A549 (cell line): Measurements from ENCODE around the gene MCOLN1. TPM values are rescaled to one million over a fixed set of nuclear protein-coding genes. Genes with fewer than 3 reads are reported as not detected.

ENCODE experiments used
- ATAC-seq, 2 experiments: fragments of 200-7000 bp in 1 of 2; fragments of >200 bp in 1 of 2; cut with Nextera tagmentation in 1 of 2; cut with Tn5 transposase in 1 of 2; 3 replicates each; pipeline versions ENCODE4 v1.8.0 to v1.9.1; 2018 to 2020; ENCODE audit warnings: mild to moderate bottlenecking in 1 of 2, moderate library complexity in 1 of 2
- CTCF ChIA-PET: fragments of 300-600 bp; sonication (Branson Sonifier 250); formaldehyde crosslinking; extraction: SDS; loops from one replicate; lab custom pipeline; 2021; ENCODE audit warnings: antibody characterized with exemption, inconsistent platforms; lab: Yijun Ruan, JAX
- POLR2A ChIA-PET: fragments of 350-600 bp; formaldehyde crosslinking; extraction: SDS; loops from one replicate; lab custom pipeline; 2021; ENCODE audit warnings: antibody characterized with exemption, inconsistent platforms; lab: Yijun Ruan, JAX
- DNase-seq, 2 experiments: peaks; one replicate each; pipeline versions ENCODE4 v3.0.0 to v3.0.0-alpha.2; 2011 to 2016; ENCODE audit warnings: low read depth in 1 of 2, low spot score in 1 of 2
- FAIRE-seq: peaks from 2 replicates; lab custom pipeline; 2011; peaks lifted over from hg19 to GRCh38; lab: Jason Lieb, UNC
- H3K27ac ChIP-seq, 2 experiments: fragments of >200 bp; sonication (Bioruptor Twin); formaldehyde crosslinking; 3 replicates each; pipeline ENCODE4 v1.5.1; 2016 to 2017
- H3K4me1 ChIP-seq: fragments of >200 bp; sonication (Bioruptor Twin); formaldehyde crosslinking; 3 replicates; pipeline ENCODE4 v1.6.1; 2016
- H3K4me2 ChIP-seq: fragments of >200 bp; sonication (Bioruptor Twin); formaldehyde crosslinking; 3 replicates; pipeline ENCODE4 v1.6.1; 2016
- H3K4me3 ChIP-seq: fragments of >200 bp; sonication (Bioruptor Twin); formaldehyde crosslinking; 3 replicates; pipeline ENCODE4 v1.5.1; 2016
- H3K9me3 ChIP-seq: fragments of >200 bp; sonication (Bioruptor Twin); formaldehyde crosslinking; 3 replicates; pipeline ENCODE4 v1.6.1; 2016
- BCL3 ChIP-seq: fragments of >200 bp; sonication (Bioruptor Twin); formaldehyde crosslinking; IDR thresholded peaks from 3 replicates; pipeline ENCODE4 v1.6.1; 2016
- CEBPB ChIP-seq, 2 experiments: fragments of >200 bp in 1 of 2; sonication (Bioruptor Twin) in 1 of 2; formaldehyde crosslinking in 1 of 2; IDR thresholded peaks; 2 replicates each; pipeline ENCODE4 v1.6.1; 2012 to 2016
- CHD4 ChIP-seq: fragments of 200-600 bp; sonication (generic); IDR thresholded peaks from 2 replicates; pipeline ENCODE4 v1.6.1; 2016; ENCODE audit warnings: antibody characterized with exemption, mild to moderate bottlenecking, borderline replicate concordance
- EHMT2 ChIP-seq: fragments of 200-600 bp; sonication (generic); IDR thresholded peaks from 2 replicates; pipeline ENCODE4 v1.6.1; 2016; ENCODE audit warnings: antibody characterized with exemption, low read depth, mild to moderate bottlenecking, moderate library complexity
- EP300 ChIP-seq, 2 experiments: fragments of >200 bp; sonication (Bioruptor Twin); formaldehyde crosslinking; IDR thresholded peaks; 2 replicates in 1 of 2; 3 replicates in 1 of 2; pipeline ENCODE4 v1.6.1; 2016 to 2017
- ESRRA ChIP-seq: fragments of 150-350 bp; IDR thresholded peaks from 2 replicates; pipeline ENCODE4 v1.6.1; 2014; ENCODE audit warnings: mild to moderate bottlenecking, low read length, borderline replicate concordance
- HEYL ChIP-seq: fragments of 250-450 bp; sonication (Bioruptor Pico); IDR thresholded peaks from 2 replicates; pipeline ENCODE4 v1.8.0; 2021; ENCODE audit warnings: mild to moderate bottlenecking, moderate library complexity
- HOXA7 ChIP-seq: fragments of 250-450 bp; sonication (Bioruptor Pico); IDR thresholded peaks from 2 replicates; pipeline ENCODE4 v1.5.0; 2020; ENCODE audit warnings: mild to moderate bottlenecking, moderate library complexity
- HOXB13 ChIP-seq: fragments of 250-450 bp; sonication (Bioruptor Pico); IDR thresholded peaks from 2 replicates; pipeline ENCODE4 v1.5.0; 2020; ENCODE audit warnings: low read depth, mild to moderate bottlenecking, moderate library complexity
- JUN ChIP-seq, 2 experiments: fragments of >200 bp; sonication (Bioruptor Twin); formaldehyde crosslinking; IDR thresholded peaks; 2 replicates in 1 of 2; 3 replicates in 1 of 2; pipeline ENCODE4 v1.6.1; 2016 to 2017
- JUNB ChIP-seq: fragments of >200 bp; sonication (Bioruptor Twin); formaldehyde crosslinking; IDR thresholded peaks from 2 replicates; pipeline ENCODE4 v1.6.1; 2016
- KDM1A ChIP-seq: fragments of 200-600 bp; sonication (generic); IDR thresholded peaks from 2 replicates; pipeline ENCODE4 v1.6.1; 2016; ENCODE audit warnings: low read depth, mild to moderate bottlenecking
- MAZ ChIP-seq: fragments of 150-350 bp; IDR thresholded peaks from 2 replicates; pipeline ENCODE4 v1.6.1; 2014; ENCODE audit warnings: antibody characterized with exemption, low read depth, low read length, borderline replicate concordance
- NFE2L2 ChIP-seq: fragments of 150-350 bp; conservative IDR thresholded peaks from 2 replicates; pipeline ENCODE4 v1.6.1; 2014; ENCODE audit warnings: low read length
- NR3C1 ChIP-seq: fragments of >200 bp; sonication (Bioruptor Twin); formaldehyde crosslinking; IDR thresholded peaks from 3 replicates; pipeline ENCODE4 v1.6.1; 2017
- PBX3 ChIP-seq: IDR thresholded peaks from 2 replicates; pipeline ENCODE4 v1.6.1; 2012
- PHF8 ChIP-seq: fragments of 200-600 bp; sonication (generic); IDR thresholded peaks from 2 replicates; pipeline ENCODE4 v1.6.1; 2016; ENCODE audit warnings: low read depth, mild to moderate bottlenecking, antibody characterized with exemption, moderate library complexity, borderline replicate concordance
- RAD21 ChIP-seq, 2 experiments: fragments of >200 bp in 1 of 2; sonication (Bioruptor Twin) in 1 of 2; formaldehyde crosslinking in 1 of 2; IDR thresholded peaks in 1 of 2; conservative IDR thresholded peaks in 1 of 2; 2 replicates in 1 of 2; 3 replicates in 1 of 2; pipeline ENCODE4 v1.6.1; 2012 to 2018; ENCODE audit warnings: inconsistent platforms in 1 of 2
- RCOR1 ChIP-seq: fragments of 150-350 bp; IDR thresholded peaks from 2 replicates; pipeline ENCODE4 v1.6.1; 2014; ENCODE audit warnings: antibody characterized with exemption, low read length, low read depth
- ZC3H11A ChIP-seq: fragments of 450-650 bp; IDR thresholded peaks from 2 replicates; pipeline ENCODE4 v1.6.1; 2014; ENCODE audit warnings: antibody characterized with exemption, mild to moderate bottlenecking
- WGBS: methylation state at CpG from one replicate; pipeline ENCODE4 v1.1.6; 2017; ENCODE audit errors: missing lambda C conversion rate; 5-methylcytosine and 5-hydroxymethylcytosine counted together
- polyA plus RNA-seq, 4 experiments: library from polyadenylated mRNA; depleted of rRNA in 3 of 4; stranded (reverse); fragments of >200 nt; fragmentation: RNase III in 1 of 4; extraction: RNeasy Plus Mini Kit Qiagen cat#74134 plus additional on column Dnase treatment in 1 of 4; gene quantifications; 2 replicates in 3 of 4; 3 replicates in 1 of 4; pipeline ENCODE4 v1.2.3, GENCODE V29; 2011 to 2017
- TF ChIP-seq, protein P1 (sequence below): fragments of 450-650 bp; IDR thresholded peaks from 2 replicates; pipeline ENCODE4 v1.6.1; 2014; ENCODE audit warnings: antibody characterized with exemption
- TF ChIP-seq, protein P2 (sequence below): fragments of 150-350 bp; IDR thresholded peaks from 2 replicates; pipeline ENCODE4 v1.6.1; 2014; ENCODE audit warnings: low read depth, mild to moderate bottlenecking, low read length
- TF ChIP-seq, protein P3 (sequence below): fragments of 250-450 bp; sonication (Bioruptor Pico); IDR thresholded peaks from 2 replicates; pipeline ENCODE4 v1.5.0; 2020; ENCODE audit warnings: low read depth, mild to moderate bottlenecking, moderate library complexity

The MCOLN1 gene
- polyA plus RNA-seq, 2 of the 4 experiments (the other 2 are of a cell fraction): 13.1 to 13.4 TPM

GRCh38 chr19:7552781-7553180, 30.4 kb downstream of the MCOLN1 start (continued):
- TF ChIP-seq PHF8 (no peak), ESRRA (no peak), EHMT2 (no peak), RCOR1 (no peak)
- TF ChIP-seq, protein P1, sequence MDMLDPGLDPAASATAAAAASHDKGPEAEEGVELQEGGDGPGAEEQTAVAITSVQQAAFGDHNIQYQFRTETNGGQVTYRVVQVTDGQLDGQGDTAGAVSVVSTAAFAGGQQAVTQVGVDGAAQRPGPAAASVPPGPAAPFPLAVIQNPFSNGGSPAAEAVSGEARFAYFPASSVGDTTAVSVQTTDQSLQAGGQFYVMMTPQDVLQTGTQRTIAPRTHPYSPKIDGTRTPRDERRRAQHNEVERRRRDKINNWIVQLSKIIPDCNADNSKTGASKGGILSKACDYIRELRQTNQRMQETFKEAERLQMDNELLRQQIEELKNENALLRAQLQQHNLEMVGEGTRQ: no peak

DNA sequence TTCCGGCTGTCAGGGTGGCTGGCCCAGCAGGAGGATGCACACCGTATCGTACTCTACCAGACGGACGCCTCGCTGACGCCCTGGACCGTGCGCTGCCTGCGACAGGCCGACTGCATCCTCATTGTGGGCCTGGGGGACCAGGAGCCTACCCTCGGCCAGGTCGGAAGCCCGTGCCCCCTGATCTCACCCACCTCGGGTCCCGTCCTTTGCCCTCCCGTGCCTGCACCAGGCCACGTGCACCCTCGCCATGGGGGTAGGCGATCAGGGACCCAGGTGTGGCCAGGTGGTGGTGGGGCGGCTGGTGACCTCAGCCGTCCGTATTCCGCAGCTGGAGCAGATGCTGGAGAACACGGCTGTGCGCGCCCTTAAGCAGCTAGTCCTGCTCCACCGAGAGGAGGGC, 32.1 kb downstream of the MCOLN1 start:
- TF ChIP-seq EP300 (IDR thresholded peaks at IDR 0.05) (no peak), ZC3H11A (no peak), CHD4 (no peak), PBX3 (no peak), HOXA7 (CRISPR knock-in tag) (no peak), JUNB (no peak), HEYL (no peak)
- Histone ChIP-seq H3K4me1 (no peaks in the 10 kb centered on the region), H3K27ac (no peak overlapping the region), H3K9me3 (no peaks in the 10 kb centered on the region), H3K4me2 (no peak overlapping the region), H3K4me3 (no peak overlapping the region)
- DNase-seq: no peak
- ChIA-PET CTCF (interaction anchor here (0.9 to 2.0 kb wide), 3 partner anchors 14 to 246 kb away, joined by 3 to 8 read pairs (median 5); partner anchors contain the start of gene TRAPPC5), POLR2A (no interaction called here)
- FAIRE-seq: no peak
- 93% methylated on average over 3 of the region's 28 CpGs for WGBS
- no peak for ATAC-seq

- Histone ChIP-seq H3K4me2 (no peak overlapping the region), H3K4me3 (no peak overlapping the region), H3K9me3 (no peaks in the 10 kb centered on the region), H3K27ac (no peak overlapping the region), H3K4me1 (no peaks in the 10 kb centered on the region)
- ChIA-PET CTCF (interaction anchor here (0.9 to 2.0 kb wide), 2 partner anchors 13 to 126 kb away, joined by 5 to 8 read pairs; partner anchors contain the start of gene TRAPPC5), POLR2A (no interaction called here)
- no peak for TF ChIP-seq MAZ
- no peak for TF ChIP-seq RAD21 (conservative IDR thresholded peaks at IDR 0.05 in 1 of 2, IDR thresholded peaks at IDR 0.05 in 1 of 2)
- TF ChIP-seq, protein P2, sequence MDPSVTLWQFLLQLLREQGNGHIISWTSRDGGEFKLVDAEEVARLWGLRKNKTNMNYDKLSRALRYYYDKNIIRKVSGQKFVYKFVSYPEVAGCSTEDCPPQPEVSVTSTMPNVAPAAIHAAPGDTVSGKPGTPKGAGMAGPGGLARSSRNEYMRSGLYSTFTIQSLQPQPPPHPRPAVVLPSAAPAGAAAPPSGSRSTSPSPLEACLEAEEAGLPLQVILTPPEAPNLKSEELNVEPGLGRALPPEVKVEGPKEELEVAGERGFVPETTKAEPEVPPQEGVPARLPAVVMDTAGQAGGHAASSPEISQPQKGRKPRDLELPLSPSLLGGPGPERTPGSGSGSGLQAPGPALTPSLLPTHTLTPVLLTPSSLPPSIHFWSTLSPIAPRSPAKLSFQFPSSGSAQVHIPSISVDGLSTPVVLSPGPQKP: no peak
- no peak for TF ChIP-seq BCL3
- TF ChIP-seq PBX3: no peak
- no peak for TF ChIP-seq NFE2L2
- no peak for TF ChIP-seq EP300 (IDR thresholded peaks at IDR 0.05)
- no peak for TF ChIP-seq ZC3H11A
- TF ChIP-seq CEBPB (IDR thresholded peaks at IDR 0.05): no peak
- TF ChIP-seq RCOR1: no peak
- TF ChIP-seq JUN (IDR thresholded peaks at IDR 0.05): no peak
- no peak for TF ChIP-seq KDM1A
- TF ChIP-seq HOXB13 (CRISPR knock-in tag): no peak
- TF ChIP-seq, protein P3, sequence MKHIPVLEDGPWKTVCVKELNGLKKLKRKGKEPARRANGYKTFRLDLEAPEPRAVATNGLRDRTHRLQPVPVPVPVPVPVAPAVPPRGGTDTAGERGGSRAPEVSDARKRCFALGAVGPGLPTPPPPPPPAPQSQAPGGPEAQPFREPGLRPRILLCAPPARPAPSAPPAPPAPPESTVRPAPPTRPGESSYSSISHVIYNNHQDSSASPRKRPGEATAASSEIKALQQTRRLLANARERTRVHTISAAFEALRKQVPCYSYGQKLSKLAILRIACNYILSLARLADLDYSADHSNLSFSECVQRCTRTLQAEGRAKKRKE (CRISPR knock-in tag): no peak
- TF ChIP-seq HEYL: no peak
- TF ChIP-seq NR3C1: no peak
- FAIRE-seq (no peak), ATAC-seq (peak; percentile 28 to 38; a peak in 4 of 6 replicates), DNase-seq (peak; percentile 34 to 48)
- WGBS: 96% methylated on average over 29 of the region's 62 CpGs
Measured at GRCh38 chr19:7554990-7555864, 32.8 kb downstream of the MCOLN1 start.
